DMS114 treated with DMSO at 0.1 percent for 48 hours (cell line): ENCODE measurements around the gene TMEM132D.

Experiments used
- DNase-seq: peaks from one replicate; lab custom pipeline; 2025; ENCODE audit not compliant: unreplicated experiment; lab: John Stamatoyannopoulos, UW

The TMEM132D gene

DNA sequence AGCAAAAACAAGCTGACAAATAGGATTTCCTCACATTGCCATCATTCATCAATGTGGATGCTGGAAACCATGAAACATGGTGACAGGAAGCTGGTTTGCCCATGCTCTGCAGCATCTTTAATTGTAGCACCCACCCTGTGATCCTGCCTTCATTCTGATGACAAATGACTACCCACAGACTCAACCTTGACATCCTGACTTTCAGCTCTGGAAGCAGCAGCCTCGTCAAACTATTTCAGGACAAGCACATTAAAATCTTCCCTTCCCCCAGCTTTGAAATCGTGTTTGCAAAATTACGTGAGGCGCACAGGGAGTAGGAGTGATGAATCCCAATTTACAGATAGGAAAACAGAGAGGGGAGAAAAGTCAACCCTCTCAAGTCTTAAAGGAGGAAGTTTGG is 765.0 kb downstream of the TMEM132D start:
- DNase-seq, result no peak

DNA sequence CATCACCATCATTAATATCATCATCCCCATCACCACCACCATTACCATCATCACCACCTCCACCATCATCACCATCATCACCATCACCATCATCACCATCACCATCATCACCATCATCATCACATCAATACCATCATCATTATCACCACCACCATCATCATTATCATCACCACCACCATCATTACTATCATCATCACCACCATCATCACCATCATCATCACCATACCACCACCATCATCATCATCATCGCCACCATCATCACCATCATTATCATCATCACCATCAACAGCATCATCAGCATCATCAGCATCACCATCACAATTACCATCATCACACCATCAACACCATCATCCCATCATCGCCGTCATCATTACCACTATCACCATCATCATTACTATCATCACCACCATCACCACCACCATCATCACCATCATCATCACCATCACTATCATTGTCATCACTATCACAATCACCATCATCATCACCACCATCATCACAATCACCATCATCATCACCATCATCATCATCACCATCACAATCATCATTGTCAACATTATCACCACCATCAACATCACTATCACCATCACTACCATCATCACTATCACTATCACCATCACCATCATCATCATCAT is 767.0 kb downstream of the TMEM132D start:
- DNase-seq, result no peak

DNA sequence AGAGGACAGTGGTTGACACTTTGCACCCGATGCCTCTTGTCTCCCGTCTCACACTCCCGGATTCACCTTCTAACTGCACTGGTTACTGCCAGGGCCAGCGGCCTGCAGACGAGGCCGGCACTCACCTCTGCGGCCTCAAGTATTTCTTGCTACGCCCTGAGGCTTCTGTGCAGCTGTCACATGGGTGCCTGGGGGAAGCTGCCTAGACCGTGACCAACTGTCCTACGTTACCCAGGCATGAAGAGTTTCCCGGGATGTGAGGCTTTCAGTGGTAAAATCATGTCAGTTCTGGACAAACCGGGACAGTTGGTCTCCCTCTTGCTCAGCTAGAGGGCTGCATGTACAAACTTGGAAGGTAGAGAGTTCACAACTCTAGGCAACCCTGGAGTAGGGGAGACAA is 776.1 kb downstream of the TMEM132D start:
- DNase-seq, result no peak

DNA sequence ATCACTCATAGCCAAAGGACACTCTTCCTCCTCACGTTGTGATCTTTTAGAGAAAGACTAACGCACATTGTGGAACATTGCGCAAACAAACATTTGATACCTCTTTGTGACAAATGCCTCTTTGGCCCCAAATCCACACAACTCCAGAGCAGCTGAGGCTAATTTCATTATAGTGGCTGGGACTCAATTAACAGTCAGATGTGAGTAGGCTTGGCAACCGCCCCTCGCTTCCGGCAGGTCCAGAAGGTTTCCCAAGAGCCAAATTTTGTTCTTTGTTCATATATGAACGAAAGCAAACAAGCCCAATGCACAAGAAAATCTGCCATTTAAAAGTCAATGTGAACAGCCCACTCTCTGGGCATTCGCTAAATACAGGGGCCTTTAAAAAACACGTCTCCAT is 776.6 kb downstream of the TMEM132D start:
- DNase-seq, result no peak

DNA sequence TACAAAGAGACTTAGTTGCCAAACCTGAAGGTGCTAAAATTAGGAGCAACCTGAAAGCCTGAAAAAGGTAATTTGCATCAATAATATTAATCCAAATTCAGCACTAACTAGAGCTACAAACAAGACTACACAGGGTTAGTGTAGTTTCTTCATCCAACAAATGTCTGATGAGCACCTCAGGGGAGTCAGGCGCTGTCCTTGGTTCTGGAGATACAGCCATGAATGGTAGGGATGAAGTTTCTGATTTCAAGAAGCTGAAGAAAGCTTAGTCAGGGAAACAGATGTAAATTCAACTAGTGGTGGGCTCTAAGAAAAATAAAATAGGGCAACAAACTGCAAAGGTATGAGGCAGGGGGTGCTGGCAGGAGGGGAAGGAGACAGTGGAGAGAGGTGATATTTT is 784.3 kb downstream of the TMEM132D start:
- DNase-seq, result no peak

DNA sequence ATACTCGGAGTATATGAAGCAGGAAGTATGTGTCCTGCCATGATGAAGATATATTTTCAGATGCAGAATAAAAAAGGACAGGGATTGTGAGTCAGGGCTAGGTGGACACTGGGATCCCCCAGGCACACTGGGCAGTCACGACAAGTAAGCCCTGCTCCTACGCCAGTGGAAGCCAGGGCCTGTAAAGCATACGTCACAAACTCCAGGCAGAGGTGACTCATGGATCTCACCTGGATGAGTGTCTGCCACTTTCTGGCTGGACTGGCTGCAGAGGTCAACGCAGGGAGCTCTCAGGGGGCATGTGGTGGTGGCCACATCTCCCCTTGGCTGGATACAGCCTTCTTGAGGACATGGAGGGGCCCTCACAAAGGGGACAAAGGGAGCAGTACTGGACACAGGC is 788.3 kb downstream of the TMEM132D start:
- no peak for DNase-seq

DNA sequence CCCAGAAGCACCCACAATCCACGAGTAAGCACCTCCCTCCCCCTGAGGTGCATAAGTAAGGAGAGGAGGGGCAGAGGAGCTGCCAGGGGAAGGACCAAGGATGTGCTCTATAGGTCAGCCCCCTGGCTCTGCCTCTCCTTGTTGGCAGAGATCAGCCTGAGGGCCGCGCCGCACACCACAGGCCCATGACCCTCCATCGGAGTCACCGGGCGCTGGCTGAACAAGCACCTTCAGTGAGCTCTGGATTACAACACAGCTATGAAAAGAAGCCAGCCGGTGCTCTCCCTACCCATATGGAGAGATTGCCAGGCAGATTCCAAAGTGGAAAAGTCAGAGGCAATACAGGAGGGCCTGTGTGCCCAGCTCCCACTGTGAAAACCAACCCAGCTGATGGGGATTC is 793.2 kb downstream of the TMEM132D start:
- DNase-seq, result no peak

DNA sequence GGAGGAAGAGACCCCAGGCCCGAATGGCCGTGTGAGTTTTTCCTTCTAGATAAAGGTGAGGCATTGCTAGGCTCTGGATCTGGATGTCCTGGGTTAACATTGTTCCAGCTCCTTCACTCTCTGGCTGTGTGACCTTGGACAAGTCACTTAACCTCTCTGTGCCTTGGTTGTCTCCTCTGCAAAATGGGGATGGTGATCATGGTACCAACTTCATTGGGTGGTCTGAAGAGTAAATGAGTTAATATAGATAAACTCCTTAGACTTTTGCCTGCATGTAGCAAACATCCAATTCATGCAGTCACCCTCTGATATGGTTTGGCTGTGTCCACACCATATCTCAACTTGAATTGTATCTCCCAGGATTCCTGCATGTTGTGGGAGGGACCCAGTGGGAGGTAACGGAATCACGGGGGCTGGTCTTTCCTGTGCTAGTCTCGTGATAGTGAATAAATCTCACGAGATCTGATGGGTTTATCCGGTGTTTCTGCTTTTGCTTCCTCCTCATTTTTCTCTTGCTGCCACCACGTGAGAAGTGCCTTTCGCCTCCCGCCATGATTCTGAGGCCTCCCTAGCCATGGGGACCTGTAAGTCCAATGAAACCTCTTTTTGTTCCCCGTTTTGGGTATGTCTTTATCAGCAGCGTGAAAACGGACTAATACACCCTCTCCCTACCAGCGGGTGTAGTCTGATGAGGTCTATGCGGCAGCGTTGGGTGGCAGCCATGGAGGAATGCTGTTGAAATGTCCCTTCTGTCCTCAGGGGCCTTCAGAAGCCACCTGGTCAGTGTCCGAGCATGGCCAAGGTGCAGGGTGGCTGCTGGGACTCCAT is 794.4 kb downstream of the TMEM132D start:
- DNase-seq, result no peak

DNA sequence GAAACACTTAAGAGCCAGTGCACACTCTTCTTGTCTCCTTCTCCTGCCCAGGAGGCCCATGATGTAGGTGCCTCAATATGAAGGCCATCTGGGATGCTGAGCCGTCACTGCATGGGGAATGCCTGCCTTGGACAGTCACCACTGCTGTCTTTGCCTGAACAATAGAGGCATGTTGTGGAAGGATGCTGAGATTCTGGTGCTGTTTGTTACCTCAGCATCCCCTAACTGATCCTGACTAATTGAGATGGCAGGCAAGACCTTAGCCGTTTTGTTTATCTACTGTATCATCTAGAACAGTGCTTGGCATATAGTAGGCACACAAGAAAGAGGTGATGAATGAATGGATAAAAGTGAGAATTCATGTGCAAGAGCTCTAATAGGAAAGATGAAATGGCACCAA is 797.1 kb downstream of the TMEM132D start:
- DNase-seq, result no peak

DNA sequence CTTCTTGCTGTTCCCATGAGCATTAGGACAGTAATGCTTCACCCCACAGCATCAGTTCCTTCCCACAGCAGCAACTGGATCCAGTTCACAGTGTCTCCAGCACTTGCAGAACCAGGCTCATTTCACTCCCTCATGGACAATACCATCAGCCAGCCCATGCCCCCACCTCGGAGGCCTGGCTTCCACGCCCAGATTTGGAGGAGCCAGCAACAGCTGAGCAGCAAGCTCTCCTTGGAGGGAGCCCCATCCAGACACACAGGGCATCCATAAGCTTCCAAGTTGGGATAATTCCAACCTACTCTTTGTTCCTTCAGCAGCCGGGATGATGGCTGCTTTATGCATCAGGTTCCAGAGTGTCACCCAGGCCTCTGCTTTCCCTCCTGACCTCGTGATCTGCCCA is 800.6 kb downstream of the TMEM132D start:
- no peak for DNase-seq

DNA sequence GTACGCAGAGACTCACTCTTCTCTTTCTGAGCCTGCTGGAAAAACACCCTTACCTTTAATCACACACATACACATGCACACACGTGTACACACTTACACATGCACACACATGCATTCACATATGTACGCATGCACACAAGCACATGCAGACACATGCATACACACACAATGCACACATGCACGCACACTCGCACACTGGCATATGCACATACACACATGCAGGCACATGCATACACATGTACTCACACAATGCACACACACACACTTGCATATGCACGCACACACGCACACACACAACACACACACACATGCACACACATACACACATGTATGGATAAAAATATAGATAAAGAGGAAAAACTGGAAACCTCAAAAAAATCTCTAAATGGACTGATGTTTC is 801.6 kb downstream of the TMEM132D start:
- DNase-seq, result no peak

DNA sequence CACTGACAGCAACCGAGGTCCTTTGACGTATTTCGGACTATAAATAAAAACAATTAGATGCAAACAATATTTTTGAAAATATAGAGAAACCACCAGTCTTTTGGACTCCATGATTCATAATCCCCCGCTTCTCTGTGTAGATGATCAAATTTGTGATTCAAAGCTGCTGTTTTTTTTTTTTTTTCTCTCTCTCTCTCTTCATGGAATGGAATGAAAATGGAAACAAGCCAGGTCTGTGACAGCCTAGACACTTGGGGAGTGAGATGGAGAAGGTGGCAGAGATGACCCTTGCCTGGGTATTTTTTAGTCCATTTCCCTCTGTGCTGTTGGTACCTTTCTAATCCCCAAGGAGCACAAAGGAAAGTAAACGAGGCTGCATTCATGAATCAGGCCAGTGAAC is 802.0 kb downstream of the TMEM132D start:
- no peak for DNase-seq

DNA sequence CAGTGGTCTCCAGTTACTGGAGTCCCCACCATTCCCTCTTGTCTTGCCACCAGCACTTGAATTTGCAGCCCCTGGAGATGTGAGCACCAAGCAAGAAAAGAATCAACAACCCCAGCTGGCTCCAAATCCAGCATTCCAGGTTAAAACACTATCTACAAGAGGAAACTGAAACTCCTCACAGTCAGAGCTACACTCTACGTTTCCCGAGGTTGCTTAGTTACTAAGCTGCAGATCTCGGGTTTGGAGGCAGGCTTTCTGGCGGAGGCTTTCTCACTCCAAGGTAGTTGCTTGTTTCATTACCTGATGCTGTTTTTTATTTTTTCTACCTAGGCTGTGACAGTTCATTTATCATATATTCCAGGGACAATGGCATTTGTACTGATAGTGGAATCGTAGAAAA is 802.4 kb downstream of the TMEM132D start:
- DNase-seq, result no peak

DNA sequence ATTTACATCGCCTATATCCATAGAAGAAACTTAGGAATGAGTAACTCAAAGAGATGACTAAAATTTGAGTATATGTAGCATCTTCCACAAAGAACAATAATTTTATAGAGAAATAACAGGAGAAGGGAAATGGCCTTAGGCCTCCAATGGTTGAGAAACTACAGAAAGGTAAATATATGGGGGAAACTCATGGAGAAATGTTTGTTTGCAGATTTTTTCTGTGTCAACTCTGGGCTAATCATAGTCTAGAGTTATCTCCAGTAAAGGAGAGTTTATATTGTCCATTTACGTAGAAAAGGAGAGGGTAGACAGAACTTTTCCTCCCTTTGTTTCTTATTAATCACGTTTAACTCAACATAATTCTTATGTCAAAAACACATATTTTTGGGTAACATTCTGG is 806.4 kb downstream of the TMEM132D start:
- no peak for DNase-seq

DNA sequence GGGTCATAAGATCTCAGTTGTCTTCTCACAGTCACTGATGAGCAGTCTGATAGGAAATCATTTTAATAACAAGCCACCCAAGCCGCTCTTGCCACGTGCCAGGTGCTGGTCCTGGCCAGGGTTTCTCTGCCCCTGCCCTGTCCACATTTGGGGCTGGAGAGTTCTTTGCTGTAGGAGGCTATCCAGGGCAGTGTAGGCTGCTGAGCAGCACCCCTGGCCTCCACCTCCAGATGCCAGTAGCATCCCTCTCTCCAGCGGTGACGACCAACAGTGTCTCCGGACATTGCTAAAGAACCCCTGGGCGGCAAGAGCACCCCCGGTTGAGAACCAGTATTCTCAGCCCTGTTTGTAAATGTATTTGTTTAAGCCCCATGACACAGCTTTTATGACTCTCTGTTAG is 806.9 kb downstream of the TMEM132D start:
- no peak for DNase-seq

DNA sequence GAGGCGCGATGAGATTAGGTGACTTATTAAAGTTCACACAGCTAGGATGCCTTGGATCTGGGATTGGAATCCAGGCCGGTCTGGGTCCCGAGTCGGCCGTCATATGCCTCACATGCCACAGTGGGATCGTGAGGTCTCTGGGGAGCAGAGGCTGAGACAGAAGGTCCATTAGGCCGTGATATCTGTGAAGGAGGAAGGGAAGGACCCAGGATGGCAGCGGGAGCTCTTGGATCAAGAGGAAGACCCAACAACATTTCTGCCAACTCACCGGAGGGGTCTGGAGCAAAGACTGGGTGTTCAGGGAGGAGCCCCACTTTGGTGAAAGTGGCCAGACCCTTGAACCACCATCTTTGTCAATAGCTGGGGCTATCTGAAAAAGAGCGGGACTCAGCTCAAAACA is 807.6 kb downstream of the TMEM132D start:
- DNase-seq, result no peak

DNA sequence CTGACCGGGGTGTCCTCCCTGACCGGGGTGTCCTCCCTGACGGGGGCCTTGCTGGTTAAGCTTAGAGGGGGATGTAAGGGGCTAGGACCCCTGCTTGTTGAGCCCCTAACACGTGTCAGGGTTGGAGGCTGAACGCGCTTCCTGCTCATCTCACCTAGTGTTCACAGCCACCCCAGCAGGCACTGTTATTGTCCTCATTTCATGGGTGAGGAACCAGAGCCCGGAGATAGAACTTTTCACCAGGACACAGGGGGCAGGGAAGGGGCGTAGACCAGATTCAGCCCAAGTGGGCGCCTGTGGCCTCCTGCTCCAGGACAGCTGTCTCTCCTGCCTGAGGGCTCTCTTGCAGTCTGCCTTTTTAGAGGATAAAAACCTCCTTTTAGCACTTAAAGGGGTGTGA is 814.2 kb downstream of the TMEM132D start:
- no peak for DNase-seq

DNA sequence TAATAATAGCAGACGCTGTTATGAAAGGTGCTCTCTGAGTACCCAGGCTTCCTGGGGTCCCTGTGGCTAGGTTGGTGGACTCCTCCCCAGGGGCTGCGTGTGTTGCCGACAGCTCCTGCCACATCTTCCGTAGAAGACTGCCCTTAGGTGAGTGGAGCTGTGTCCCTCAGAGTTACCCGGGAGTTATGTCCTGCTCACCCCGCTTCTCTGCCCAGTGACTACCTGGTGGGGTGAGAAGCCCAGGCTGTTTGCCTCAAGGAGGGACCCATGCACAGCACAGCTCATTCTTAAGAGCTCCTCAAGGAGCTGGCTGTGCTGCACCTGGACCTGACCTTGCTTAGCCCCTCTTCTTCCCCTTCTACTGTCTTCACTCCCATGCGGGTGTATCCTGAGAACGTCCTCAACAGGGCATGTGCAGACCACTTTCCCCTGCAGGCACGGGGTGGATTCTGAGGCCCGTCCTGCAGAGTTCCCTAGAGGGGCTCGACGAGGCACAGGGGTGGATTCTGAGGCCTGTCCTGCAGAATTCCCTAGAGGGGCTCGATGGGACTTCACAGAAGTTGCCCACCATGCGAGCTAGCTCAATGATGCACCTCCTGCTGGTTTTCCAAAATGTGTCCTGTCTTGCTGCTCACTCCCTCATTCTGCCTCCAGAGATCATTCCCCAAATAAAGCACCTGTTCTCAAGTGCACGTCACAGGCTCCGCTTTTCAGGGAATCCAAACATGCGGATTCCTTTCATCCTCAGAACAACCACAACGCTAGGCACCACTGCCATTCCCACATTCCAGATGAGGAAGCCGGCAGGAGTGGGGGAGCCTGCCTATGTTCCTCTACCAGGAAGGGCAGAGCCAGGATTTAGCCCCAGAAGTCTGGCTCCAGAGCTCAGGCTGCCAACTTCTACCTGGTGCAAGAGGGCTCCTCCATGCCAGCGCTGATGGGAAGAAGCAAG is 818.7 kb downstream of the TMEM132D start:
- DNase-seq, result no peak

DNA sequence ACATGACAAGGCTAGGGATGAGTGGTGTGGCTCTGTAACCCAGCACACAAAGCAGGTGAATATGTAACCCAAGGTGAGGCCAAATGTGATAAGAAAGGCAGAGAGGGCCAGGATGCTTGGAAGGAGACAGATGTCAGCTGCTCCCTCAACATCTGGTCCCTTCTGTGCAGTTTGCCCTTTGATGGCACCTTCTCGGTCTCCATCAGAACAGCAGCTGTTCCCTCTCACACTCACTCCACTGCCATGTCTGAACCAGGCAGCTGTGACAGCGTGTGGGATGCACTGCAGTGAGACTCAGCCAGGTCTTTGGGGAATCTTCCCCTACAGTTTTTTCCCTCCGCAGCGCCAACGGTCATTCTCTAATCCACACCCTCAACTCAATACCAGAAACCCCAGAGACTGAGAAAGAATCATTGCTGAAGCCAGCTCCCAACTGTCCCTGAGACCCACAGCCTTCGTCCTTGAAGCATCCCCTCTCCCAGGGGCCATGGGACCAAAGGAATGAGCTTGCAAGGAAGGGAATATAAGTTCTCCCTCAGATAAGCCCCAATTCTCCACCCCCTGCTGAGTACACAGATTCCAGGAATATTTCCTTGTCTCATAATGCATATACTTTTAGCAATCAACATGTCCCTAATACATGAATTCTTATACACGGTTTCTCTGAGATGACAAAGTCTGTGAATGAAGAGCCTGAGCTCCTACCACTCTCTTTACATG is 820.5 kb downstream of the TMEM132D start:
- no peak for DNase-seq

DNA sequence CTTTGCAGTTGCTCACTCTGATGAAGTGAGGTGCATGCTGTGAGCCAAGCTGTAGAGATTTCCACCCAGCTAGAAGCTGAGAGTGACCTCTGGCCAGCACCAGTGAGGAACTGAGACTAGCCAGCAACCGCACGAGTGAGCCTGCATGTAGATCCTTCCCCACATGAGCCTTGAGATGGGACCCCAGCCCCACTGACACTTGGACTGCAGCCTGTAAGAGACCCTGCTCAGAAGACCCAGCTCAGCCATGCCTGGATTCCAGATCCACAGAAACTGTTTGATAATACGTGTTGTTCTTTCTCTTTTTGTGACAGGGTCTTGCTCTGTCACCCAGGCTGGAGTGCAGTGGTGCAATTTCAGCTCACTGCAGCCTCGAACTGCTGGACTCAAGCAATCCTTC is 821.4 kb downstream of the TMEM132D start:
- no peak for DNase-seq

DNA sequence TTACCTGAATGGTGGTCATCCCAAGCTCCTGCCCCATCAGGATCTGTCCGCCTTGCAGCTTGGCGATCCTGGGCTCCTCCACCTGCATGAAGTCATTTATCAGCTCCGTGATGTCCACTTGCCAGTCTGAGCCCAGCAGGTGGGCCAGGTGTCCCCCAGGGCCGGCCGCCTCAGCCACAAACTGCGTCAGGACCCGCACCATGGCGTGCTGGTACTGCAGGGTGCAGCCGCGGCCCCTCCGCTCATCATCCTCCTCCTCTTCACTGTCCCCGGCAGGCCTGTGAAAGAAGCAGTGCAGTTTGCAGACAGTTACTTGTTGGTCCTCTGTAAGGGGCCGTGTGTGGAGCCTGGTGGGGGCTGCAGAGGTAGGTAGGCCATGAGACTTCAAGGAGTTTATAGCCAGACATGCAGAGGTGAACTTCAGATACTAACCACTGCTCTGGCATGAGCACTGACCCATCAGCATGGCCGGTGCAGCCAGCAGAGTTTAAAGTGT is 822.0 kb downstream of the TMEM132D start:
- DNase-seq, result no peak
